Smooth muscle cell of the pulmonary artery (primary cell): ENCODE data around the gene MARCHF7. TPM values are rescaled to one million over a fixed set of nuclear protein-coding genes. Genes with fewer than 3 reads are reported as not detected.

Experiments used
- total RNA-seq: library from RNA; depleted of rRNA; stranded (reverse); fragments of >200 nt; gene quantifications from 2 replicates; pipeline ENCODE4 v1.2.3, GENCODE V29; 2014

The MARCHF7 gene
- total RNA-seq: 108 and 113 TPM in 2 replicates

GRCh38 chr2:159712143-159712928 lies at the start of gene MARCHF7:
Gene MARCHF7, plus strand, starts transcription at chr2:159712506. Its CDS starts 16,517 bp downstream, at chr2:159729023.

Other genes starting within 250 kb of the MARCHF7 start
- 38.6 and 40.1 TPM in 2 replicates for gene BAZ2B, start 96.0 kb upstream of the MARCHF7 start, total RNA-seq
- gene CD302, start 85.7 kb downstream of the MARCHF7 start, total RNA-seq: 5.2 and 11.1 TPM in 2 replicates
- 2.6 and 3.6 TPM in 2 replicates for gene LY75, start 192.2 kb downstream of the MARCHF7 start, total RNA-seq